ENCODE measurements around the gene GTSE1.

GTSE1 gene

GRCh38 chr22:46286006-46286405 lies 10.7 kb upstream of the GTSE1 start:
- no peak overlapping the region for H3K4me3 ChIP-seq (ENCODE audit: low read length)
- TF ChIP-seq, protein P1, sequence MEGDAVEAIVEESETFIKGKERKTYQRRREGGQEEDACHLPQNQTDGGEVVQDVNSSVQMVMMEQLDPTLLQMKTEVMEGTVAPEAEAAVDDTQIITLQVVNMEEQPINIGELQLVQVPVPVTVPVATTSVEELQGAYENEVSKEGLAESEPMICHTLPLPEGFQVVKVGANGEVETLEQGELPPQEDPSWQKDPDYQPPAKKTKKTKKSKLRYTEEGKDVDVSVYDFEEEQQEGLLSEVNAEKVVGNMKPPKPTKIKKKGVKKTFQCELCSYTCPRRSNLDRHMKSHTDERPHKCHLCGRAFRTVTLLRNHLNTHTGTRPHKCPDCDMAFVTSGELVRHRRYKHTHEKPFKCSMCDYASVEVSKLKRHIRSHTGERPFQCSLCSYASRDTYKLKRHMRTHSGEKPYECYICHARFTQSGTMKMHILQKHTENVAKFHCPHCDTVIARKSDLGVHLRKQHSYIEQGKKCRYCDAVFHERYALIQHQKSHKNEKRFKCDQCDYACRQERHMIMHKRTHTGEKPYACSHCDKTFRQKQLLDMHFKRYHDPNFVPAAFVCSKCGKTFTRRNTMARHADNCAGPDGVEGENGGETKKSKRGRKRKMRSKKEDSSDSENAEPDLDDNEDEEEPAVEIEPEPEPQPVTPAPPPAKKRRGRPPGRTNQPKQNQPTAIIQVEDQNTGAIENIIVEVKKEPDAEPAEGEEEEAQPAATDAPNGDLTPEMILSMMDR (conservative IDR thresholded peaks at IDR 0.05; ENCODE audit: low read length): no peak
- DNase-seq (ENCODE audit: low read depth): no peak

GRCh38 chr22:46286941-46287872 lies 9.5 kb upstream of the GTSE1 start:
- no peak overlapping the region for H3K4me3 ChIP-seq (ENCODE audit: low read length)
- TF ChIP-seq, protein P1 (conservative IDR thresholded peaks at IDR 0.05; ENCODE audit: low read length): no peak
- no peak for DNase-seq (ENCODE audit: low read depth)

DNA sequence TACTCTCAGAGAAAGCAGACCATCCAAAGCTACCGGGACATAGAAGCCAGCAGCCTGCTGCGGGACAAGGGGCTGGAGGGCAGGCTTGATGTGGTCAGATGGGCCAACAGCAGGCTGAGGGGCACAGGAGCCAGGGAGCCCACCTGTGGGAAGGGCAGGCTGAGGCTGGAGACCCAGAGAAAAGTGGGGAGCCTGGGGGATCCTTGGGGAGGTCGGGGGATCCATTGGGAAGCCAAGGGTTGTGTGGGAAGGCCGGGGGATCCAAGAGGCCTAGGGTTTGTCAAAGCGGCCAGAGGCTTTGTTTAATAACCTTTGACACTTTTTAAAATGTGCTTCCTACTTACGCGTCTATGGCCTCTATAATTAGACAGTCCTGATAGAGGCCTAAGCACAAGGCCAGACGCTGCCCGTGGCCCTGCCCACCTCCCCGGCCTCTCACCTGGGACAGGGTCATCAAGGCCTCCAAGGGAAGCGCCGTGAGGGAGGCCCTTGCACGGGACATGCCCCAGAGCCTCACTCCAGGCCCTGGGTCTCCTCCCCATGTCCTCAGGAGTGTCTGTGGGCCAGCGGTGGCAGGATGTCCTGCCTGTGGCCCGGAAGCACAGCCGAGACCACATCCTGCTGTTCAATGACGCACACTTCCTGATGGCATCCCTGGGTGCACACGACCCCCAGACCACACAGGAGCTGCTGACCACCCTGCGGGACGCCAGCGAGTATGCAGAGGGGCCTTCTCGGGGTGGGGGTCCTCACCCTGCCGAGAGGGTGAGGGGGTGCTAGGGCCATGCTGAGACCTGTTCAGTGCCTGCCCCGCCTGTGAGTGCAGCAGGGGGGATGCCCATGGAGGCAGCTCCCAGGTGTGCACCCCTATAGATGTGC lies 8.6 kb upstream of the GTSE1 start:
- DNase-seq (ENCODE audit: low read depth): no peak
- TF ChIP-seq, protein P1 (conservative IDR thresholded peaks at IDR 0.05; ENCODE audit: low read length): no peak
- no peak overlapping the region for H3K4me3 ChIP-seq (ENCODE audit: low read length)

GRCh38 chr22:46288846-46289243 lies 7.8 kb upstream of the GTSE1 start:
- H3K4me3 ChIP-seq (ENCODE audit: low read length): no peak overlapping the region
- TF ChIP-seq, protein P1 (conservative IDR thresholded peaks at IDR 0.05; ENCODE audit: low read length): no peak
- no peak for DNase-seq (ENCODE audit: low read depth)

GRCh38 chr22:46289244-46289891 lies 7.3 kb upstream of the GTSE1 start:
- no peak overlapping the region for H3K4me3 ChIP-seq (ENCODE audit: low read length)
- TF ChIP-seq, protein P1 (conservative IDR thresholded peaks at IDR 0.05; ENCODE audit: low read length): no peak
- no peak for DNase-seq (ENCODE audit: low read depth)

DNA sequence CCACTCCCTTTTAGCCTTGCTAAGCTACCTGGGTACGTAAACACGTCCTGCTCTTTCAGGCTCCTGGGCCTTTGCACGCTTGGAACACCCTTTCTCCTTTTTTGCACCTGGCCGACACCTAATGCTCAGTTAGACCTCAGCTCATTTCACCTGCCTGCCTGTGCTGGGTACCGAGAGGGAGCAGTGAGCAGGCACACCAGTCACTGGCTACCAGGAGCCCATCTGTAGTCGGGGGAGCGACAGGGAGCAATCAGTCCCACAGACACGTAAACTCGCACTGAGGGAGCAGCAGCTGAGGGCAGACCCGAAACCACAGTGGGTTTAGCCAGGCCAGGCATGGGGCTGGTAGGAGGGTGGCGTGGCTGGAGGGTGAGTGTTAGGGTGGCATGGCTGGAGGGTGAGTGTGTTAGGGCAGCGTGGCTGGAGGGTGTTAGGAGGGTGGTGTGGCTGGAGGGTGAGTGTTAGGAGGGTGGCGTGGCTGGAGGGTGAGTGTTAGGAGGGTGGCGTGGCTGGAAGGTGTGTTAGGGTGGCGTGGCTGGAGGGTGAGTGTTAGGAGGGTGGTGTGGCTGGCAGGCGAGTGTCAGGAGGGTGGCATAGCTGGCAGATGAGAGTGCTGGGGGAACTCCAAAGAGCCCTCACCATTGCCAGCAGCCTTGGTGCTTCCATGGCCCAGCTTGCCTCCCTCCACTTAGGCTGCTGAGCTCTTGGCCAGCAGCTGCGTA lies 6.4 kb upstream of the GTSE1 start:
- TF ChIP-seq, protein P1 (conservative IDR thresholded peaks at IDR 0.05; ENCODE audit: low read length): no peak
- H3K4me3 ChIP-seq (ENCODE audit: low read length): no peak overlapping the region
- no peak for DNase-seq (ENCODE audit: low read depth)
